ENCODE measurements around the gene FSTL5.

DNA sequence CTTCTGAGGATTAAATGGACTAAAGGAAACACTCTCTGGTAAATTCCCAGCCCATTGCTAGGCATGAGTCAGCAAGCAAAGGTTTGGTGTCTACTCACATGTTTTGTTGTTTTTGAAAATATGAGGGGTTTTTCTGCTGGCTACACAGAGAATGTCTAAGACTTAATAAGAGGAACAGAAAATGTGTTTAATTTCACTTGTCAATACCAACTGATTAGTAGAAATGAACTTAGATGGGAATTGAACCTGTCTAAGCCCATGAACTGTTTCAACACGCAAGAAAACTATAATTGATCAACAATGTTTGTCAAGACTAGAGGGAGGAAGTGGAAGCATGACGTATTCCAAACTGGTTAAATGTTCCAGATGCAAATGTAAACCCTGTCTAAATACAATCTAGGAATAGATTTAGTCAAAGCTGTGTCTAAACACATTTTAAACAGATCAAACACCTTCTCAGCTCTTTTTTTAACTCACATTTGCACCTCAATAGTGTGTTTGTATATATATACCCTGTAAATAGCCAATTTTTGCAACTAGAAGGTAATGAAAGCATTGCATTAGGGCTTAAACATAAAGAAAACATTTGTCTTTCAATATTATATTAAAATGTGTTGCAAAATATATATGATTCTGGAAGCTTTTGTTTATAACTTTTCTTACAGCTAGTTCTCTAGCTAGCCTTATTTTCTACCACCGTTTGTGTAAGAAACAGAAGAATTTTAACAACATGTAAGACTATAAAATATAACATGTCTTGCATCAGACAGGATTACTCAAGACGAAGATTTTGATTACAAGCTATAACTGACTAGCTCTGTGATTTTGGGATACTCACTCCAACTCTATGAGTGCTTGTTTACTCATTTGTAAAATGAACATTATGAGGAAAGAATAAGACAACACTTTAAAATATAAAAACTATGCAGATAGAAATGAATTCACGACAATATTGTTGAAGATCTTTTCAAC is 607.8 kb downstream of the FSTL5 start:
- TF ChIP-seq, protein P1, sequence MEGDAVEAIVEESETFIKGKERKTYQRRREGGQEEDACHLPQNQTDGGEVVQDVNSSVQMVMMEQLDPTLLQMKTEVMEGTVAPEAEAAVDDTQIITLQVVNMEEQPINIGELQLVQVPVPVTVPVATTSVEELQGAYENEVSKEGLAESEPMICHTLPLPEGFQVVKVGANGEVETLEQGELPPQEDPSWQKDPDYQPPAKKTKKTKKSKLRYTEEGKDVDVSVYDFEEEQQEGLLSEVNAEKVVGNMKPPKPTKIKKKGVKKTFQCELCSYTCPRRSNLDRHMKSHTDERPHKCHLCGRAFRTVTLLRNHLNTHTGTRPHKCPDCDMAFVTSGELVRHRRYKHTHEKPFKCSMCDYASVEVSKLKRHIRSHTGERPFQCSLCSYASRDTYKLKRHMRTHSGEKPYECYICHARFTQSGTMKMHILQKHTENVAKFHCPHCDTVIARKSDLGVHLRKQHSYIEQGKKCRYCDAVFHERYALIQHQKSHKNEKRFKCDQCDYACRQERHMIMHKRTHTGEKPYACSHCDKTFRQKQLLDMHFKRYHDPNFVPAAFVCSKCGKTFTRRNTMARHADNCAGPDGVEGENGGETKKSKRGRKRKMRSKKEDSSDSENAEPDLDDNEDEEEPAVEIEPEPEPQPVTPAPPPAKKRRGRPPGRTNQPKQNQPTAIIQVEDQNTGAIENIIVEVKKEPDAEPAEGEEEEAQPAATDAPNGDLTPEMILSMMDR (IDR thresholded peaks at IDR 0.05), result no peak
- TF ChIP-seq POLR2A (IDR thresholded peaks at IDR 0.05), result no peak
